GM23338 (cell line): ENCODE data around the gene ZKSCAN2.

Experiments
- CREB1 ChIP-seq: fragments of 250-450 bp; sonication (Bioruptor Pico); IDR thresholded peaks from 2 replicates; pipeline ENCODE4 v1.5.0; 2020; ENCODE audit warnings: low read depth, mild to moderate bottlenecking, moderate library complexity
- EZH2 ChIP-seq: fragments of 200-600 bp; sonication (generic); IDR thresholded peaks from one replicate; pipeline ENCODE4 v1.8.0; 2017; ENCODE audit warnings: antibody characterized with exemption, mild to moderate bottlenecking, low read depth; ENCODE audit not compliant: unreplicated experiment
- EZH2phosphoT487 ChIP-seq: fragments of 200-600 bp; sonication (generic); IDR thresholded peaks from one replicate; pipeline ENCODE4 v1.8.1; 2018; ENCODE audit warnings: antibody characterized with exemption; ENCODE audit not compliant: unreplicated experiment
- JUNB ChIP-seq: IDR thresholded peaks from one replicate; pipeline ENCODE4 v1.6.1; 2016; ENCODE audit warnings: antibody characterized with exemption; ENCODE audit not compliant: unreplicated experiment
- NANOG ChIP-seq: IDR thresholded peaks from 2 replicates; pipeline ENCODE4 v1.6.1; 2016; ENCODE audit warnings: antibody characterized with exemption, borderline replicate concordance
- POLR2AphosphoS5 ChIP-seq: IDR thresholded peaks from 2 replicates; pipeline ENCODE4 v1.6.1; 2016; ENCODE audit warnings: antibody characterized with exemption, low read depth
- STAT1 ChIP-seq: IDR thresholded peaks from one replicate; pipeline ENCODE4 v1.6.1; 2016; ENCODE audit warnings: antibody characterized with exemption; ENCODE audit not compliant: unreplicated experiment
- ZNF114 ChIP-seq: fragments of 250-450 bp; sonication (Bioruptor Pico); IDR thresholded peaks from 2 replicates; pipeline ENCODE4 v1.5.0; 2020; ENCODE audit warnings: mild to moderate bottlenecking, moderate library complexity
- TF ChIP-seq, protein P1 (sequence below), 2 experiments: fragments of 200-600 bp in 1 of 2; sonication (generic) in 1 of 2; conservative IDR thresholded peaks; 2 replicates each; pipeline versions ENCODE4 v1.5.1 to v1.6.1; 2016 to 2017; ENCODE audit warnings: antibody characterized with exemption in 2 of 2, low read depth in 2 of 2, mild to moderate bottlenecking in 2 of 2, moderate library complexity in 1 of 2
- TF ChIP-seq, protein P2 (sequence below): IDR thresholded peaks from one replicate; pipeline ENCODE4 v1.6.1; 2018; ENCODE audit warnings: antibody characterized with exemption; ENCODE audit not compliant: unreplicated experiment

- TF ChIP-seq EZH2phosphoT487 = no peak
- TF ChIP-seq, protein P1, sequence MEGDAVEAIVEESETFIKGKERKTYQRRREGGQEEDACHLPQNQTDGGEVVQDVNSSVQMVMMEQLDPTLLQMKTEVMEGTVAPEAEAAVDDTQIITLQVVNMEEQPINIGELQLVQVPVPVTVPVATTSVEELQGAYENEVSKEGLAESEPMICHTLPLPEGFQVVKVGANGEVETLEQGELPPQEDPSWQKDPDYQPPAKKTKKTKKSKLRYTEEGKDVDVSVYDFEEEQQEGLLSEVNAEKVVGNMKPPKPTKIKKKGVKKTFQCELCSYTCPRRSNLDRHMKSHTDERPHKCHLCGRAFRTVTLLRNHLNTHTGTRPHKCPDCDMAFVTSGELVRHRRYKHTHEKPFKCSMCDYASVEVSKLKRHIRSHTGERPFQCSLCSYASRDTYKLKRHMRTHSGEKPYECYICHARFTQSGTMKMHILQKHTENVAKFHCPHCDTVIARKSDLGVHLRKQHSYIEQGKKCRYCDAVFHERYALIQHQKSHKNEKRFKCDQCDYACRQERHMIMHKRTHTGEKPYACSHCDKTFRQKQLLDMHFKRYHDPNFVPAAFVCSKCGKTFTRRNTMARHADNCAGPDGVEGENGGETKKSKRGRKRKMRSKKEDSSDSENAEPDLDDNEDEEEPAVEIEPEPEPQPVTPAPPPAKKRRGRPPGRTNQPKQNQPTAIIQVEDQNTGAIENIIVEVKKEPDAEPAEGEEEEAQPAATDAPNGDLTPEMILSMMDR (conservative IDR thresholded peaks at IDR 0.05; ENCODE audit: low read depth in 2 of 2) = no peak
- TF ChIP-seq EZH2 = no peak
- no peak for TF ChIP-seq POLR2AphosphoS5
- no peak for TF ChIP-seq ZNF114 (CRISPR knock-in tag)
- TF ChIP-seq, protein P2, sequence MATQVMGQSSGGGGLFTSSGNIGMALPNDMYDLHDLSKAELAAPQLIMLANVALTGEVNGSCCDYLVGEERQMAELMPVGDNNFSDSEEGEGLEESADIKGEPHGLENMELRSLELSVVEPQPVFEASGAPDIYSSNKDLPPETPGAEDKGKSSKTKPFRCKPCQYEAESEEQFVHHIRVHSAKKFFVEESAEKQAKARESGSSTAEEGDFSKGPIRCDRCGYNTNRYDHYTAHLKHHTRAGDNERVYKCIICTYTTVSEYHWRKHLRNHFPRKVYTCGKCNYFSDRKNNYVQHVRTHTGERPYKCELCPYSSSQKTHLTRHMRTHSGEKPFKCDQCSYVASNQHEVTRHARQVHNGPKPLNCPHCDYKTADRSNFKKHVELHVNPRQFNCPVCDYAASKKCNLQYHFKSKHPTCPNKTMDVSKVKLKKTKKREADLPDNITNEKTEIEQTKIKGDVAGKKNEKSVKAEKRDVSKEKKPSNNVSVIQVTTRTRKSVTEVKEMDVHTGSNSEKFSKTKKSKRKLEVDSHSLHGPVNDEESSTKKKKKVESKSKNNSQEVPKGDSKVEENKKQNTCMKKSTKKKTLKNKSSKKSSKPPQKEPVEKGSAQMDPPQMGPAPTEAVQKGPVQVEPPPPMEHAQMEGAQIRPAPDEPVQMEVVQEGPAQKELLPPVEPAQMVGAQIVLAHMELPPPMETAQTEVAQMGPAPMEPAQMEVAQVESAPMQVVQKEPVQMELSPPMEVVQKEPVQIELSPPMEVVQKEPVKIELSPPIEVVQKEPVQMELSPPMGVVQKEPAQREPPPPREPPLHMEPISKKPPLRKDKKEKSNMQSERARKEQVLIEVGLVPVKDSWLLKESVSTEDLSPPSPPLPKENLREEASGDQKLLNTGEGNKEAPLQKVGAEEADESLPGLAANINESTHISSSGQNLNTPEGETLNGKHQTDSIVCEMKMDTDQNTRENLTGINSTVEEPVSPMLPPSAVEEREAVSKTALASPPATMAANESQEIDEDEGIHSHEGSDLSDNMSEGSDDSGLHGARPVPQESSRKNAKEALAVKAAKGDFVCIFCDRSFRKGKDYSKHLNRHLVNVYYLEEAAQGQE = no peak
- no peak for TF ChIP-seq CREB1 (CRISPR knock-in tag)
- TF ChIP-seq NANOG = no peak
- no peak for TF ChIP-seq JUNB
- TF ChIP-seq STAT1 = no peak
Measured at GRCh38 chr16:25212636-25213035, 45.0 kb downstream of the ZKSCAN2 start.
